NOMO-1 treated with DMSO at 0.1 percent for 48 hours (cell line): ENCODE results near the gene CORO2B.

Experiments used
- DNase-seq: peaks from one replicate; lab custom pipeline; 2025; ENCODE audit not compliant: unreplicated experiment; lab: John Stamatoyannopoulos, UW

CORO2B gene

GRCh38 chr15:68765602-68766368 lies 187.0 kb downstream of the CORO2B start:
- no peak for DNase-seq

- no peak for DNase-seq
Measured at GRCh38 chr15:68767833-68768232, 189.0 kb downstream of the CORO2B start.

- DNase-seq, result no peak
Measured at GRCh38 chr15:68768321-68768720, 189.5 kb downstream of the CORO2B start.

- no peak for DNase-seq
Measured at GRCh38 chr15:68769702-68770101, 190.9 kb downstream of the CORO2B start.

- no peak for DNase-seq
Measured at GRCh38 chr15:68770216-68770615, 191.4 kb downstream of the CORO2B start.

- no peak for DNase-seq
Measured at GRCh38 chr15:68773036-68773435, 194.2 kb downstream of the CORO2B start.

GRCh38 chr15:68774120-68774519 lies 195.3 kb downstream of the CORO2B start:
- DNase-seq, result no peak

GRCh38 chr15:68774521-68775235 lies 195.9 kb downstream of the CORO2B start:
- DNase-seq, result no peak

- DNase-seq, result no peak
Measured at GRCh38 chr15:68775236-68775577, 196.4 kb downstream of the CORO2B start.

GRCh38 chr15:68775671-68776476 lies 197.1 kb downstream of the CORO2B start:
- DNase-seq, result no peak

GRCh38 chr15:68776477-68777270 lies 197.9 kb downstream of the CORO2B start:
- no peak for DNase-seq
